SK-N-SH (cell line): ENCODE measurements around the gene FGF9.

ENCODE experiments used
- CTCF ChIP-seq: fragments of 200-600 bp; sonication (generic); IDR thresholded peaks from 2 replicates; pipeline ENCODE4 v1.6.1; 2017; ENCODE audit warnings: antibody characterized with exemption, mild to moderate bottlenecking, moderate library complexity
- EZH2phosphoT487 ChIP-seq: fragments of 200-600 bp; sonication (generic); IDR thresholded peaks from 2 replicates; pipeline ENCODE4 v1.6.1; 2017; ENCODE audit warnings: low read depth, mixed run types, mild to moderate bottlenecking, antibody characterized with exemption, moderate library complexity, borderline replicate concordance
- MXI1 ChIP-seq: IDR thresholded peaks from 2 replicates; pipeline ENCODE4 v1.6.1; 2012; ENCODE audit warnings: mild to moderate bottlenecking, low read depth, low read length, improper control_type of control experiment
- POLR2AphosphoS5 ChIP-seq: IDR thresholded peaks from 2 replicates; pipeline ENCODE4 v1.6.1; 2012; ENCODE audit warnings: low read depth, low read length
- ZBTB33 ChIP-seq: IDR thresholded peaks from 2 replicates; pipeline ENCODE4 v1.4.0; 2012; ENCODE audit warnings: low read depth, borderline replicate concordance

GRCh38 chr13:21674490-21675009 lies 3.7 kb downstream of the FGF9 start:
- TF ChIP-seq CTCF (no peak), MXI1 (no peak), ZBTB33 (no peak), EZH2phosphoT487 (no peak), POLR2AphosphoS5 (no peak)
